Fibroblast of pulmonary artery (primary cell): ENCODE data around the gene PRICKLE2.
A peak's percentile ranks its signal among the peaks of the same experiment; 100 is the strongest.

Source experiments
- DNase-seq: peaks from one replicate; pipeline ENCODE4 v3.0.0-alpha.2; 2010; ENCODE audit warnings: low read depth
- H3K4me3 ChIP-seq: replicated peaks from 2 replicates; pipeline ENCODE4 v1.5.1; 2011; ENCODE audit warnings: low read depth, mild to moderate bottlenecking, control low read depth, low read length, moderate library complexity
- TF ChIP-seq, protein P1 (sequence below): IDR thresholded peaks from 2 replicates; pipeline ENCODE4 v1.5.1; 2011; ENCODE audit warnings: mild to moderate bottlenecking, control low read depth, low read length, inconsistent platforms; ENCODE audit errors: missing control alignments

Gene PRICKLE2

DNA sequence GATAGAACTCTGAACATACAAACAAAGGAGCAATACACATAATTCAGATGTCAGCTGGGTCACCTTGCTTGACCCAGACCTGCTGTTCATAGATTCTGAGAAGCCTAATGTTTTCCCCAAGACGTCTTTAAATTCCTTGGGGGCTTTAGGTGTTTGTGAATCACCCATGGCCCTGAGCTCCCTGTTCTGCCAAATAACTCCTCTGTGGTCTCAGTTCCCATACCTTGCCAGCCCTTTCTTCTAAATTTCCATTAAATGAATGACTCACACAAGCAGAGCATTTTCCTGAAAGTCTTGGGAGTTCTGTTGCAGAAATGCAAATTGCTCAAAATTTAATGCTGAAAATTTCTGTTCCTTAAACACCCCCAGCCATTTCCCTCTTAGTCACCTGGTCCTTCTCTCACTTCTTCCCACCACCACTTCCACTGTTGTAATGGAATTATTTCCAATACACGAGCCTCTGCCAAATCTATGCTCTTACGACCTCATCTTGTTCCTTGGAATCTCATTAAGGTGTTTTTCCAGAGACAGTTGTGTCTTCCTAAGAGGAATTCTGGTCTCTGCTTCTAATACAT is 168.6 kb downstream of the PRICKLE2 start:
- TF ChIP-seq, protein P1, sequence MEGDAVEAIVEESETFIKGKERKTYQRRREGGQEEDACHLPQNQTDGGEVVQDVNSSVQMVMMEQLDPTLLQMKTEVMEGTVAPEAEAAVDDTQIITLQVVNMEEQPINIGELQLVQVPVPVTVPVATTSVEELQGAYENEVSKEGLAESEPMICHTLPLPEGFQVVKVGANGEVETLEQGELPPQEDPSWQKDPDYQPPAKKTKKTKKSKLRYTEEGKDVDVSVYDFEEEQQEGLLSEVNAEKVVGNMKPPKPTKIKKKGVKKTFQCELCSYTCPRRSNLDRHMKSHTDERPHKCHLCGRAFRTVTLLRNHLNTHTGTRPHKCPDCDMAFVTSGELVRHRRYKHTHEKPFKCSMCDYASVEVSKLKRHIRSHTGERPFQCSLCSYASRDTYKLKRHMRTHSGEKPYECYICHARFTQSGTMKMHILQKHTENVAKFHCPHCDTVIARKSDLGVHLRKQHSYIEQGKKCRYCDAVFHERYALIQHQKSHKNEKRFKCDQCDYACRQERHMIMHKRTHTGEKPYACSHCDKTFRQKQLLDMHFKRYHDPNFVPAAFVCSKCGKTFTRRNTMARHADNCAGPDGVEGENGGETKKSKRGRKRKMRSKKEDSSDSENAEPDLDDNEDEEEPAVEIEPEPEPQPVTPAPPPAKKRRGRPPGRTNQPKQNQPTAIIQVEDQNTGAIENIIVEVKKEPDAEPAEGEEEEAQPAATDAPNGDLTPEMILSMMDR = no peak
- peak; percentile 80 for DNase-seq
- no peak overlapping the region for H3K4me3 ChIP-seq

DNA sequence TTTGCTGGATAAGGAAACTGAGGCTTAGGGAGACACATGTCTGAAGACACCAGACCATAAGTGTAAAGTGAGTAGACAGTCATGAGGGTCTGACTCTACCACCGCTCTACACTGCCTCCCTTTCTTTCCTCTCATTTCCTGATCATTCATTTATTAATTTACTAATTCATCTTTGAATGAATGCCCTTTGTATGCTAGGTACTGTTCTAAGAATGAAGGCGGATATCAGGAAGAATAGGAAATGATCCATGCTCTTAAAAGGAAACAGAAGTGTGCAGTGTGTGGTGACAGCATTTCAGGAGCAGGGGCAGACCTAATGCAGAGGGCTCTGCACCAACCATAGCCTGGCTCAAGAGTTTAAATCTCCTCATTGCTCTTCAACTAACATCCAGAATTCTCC is 170.2 kb downstream of the PRICKLE2 start:
- no peak for DNase-seq
- no peak overlapping the region for H3K4me3 ChIP-seq
- TF ChIP-seq, protein P1 = no peak

DNA sequence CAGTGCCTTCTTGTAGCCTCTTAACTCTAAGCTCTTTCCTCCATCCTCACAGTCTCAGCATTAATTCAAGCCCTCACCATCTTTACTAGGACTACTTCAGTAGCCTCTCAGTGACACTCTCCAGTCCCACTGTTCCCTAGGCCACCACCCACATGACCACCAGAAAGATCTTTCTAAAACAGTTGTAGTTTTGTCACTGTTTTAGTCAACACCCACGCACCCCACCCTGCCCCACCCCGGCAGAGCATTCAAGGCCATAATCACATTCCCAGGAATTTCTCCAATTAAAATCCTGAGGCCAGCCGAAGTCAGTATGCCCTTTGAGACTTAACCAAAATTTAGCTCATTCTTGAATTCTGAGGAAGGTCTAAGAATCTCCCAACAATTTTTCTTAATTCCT is 170.8 kb downstream of the PRICKLE2 start:
- no peak for DNase-seq
- TF ChIP-seq, protein P1 = no peak
- H3K4me3 ChIP-seq = no peak overlapping the region

DNA sequence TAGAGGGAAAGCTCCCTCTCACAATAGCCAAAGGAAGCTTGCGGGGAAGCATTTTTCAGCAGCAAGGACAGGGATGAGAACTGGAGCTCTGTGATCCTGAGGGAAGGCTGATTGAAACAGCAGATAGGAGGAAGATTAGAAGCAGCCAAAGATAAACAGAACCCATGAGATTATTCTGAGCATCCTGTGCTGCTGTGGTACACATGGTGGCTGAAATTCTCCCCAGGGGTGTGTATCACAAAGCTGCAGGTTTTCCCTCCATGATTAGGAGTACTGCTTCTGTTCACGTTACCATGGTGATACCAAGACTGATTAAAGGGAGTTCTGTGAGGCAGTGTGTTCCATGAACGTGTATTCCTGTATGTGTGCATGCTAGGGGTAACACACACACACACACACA is 171.7 kb downstream of the PRICKLE2 start:
- no peak for DNase-seq
- H3K4me3 ChIP-seq = no peak overlapping the region
- TF ChIP-seq, protein P1 = no peak

DNA sequence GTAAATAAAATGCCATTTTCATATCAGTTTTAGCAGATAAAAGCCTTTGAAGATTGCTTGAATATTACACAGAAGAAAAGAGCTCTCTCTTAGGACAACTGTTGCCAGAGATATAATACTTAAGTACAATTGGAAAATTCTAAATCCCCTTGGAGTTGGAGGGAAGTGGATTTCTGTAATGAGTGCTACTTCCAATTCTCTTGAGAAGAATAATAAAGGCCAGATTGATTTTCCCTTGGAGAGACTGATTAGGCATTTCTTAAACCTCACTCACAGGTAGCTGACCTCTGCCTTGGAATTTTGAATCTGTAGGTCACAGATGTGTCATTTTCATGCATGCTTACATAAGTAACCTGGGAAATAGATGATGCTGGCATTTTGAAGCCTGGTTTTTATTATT is 172.1 kb downstream of the PRICKLE2 start:
- TF ChIP-seq, protein P1 = no peak
- DNase-seq = no peak
- no peak overlapping the region for H3K4me3 ChIP-seq

DNA sequence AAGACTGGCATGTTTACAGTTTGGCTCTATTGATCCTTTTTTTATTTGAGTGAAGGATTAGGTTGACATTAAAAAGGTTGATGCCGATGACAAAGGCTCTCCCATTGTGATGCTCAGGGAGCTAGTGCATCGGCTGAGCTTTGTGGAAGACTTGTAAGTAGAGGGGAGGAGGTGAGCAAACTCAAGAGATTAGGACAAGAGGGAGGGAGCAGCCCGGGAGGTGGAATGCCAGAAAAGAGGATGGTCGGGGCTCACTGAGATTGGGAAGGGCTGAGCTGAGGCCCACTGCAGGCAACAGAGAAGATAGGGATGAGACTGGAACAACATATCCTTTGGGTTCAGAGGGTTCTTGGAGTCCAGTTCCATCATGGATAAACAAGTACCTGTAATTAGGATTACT is 175.4 kb downstream of the PRICKLE2 start:
- H3K4me3 ChIP-seq = no peak overlapping the region
- DNase-seq = no peak
- TF ChIP-seq, protein P1 = no peak

DNA sequence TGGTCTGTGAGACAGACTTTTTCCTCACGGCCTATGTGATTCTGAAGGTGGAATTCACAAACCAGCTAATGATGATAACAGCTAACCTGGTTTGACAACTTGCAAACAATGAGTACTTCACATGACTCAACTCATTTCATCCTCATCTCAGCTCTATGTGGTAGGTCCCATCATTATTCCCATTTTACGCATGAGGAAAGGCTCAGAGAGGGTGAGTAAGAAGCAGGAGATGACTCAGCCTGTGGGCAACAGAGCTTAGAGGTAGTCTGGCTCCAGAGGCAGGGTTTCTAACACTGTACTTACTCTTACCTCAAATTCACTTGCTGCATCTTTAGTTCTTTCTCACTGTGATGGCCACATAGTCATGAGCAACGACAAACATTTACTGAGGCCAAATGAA is 176.1 kb downstream of the PRICKLE2 start:
- TF ChIP-seq, protein P1 = no peak
- peak; percentile 29 for DNase-seq

More for the DNA sequence above, 176.1 kb downstream of the PRICKLE2 start:
- H3K4me3 ChIP-seq = no peak overlapping the region
